T-cell (primary cell): ENCODE results near the gene PNPLA8. TPM values are rescaled to one million over a fixed set of nuclear protein-coding genes. Genes with fewer than 3 reads are reported as not detected.

Experiments used
- ATAC-seq, 4 experiments: fragments of 200-7000 bp in 3 of 4; fragments of 150-1000 bp in 1 of 4; cut with Tn5 transposase; replicated peaks in 1 of 4; 1 replicate in 3 of 4; 2 replicates in 1 of 4; pipeline ENCODE4 v1.10.0; 2021; ENCODE audit warnings: moderate library complexity in 3 of 4, mild to moderate bottlenecking in 2 of 4, moderate number of reproducible peaks in 1 of 4
- CTCF ChIA-PET, 2 donors: fragments of 300-600 bp; sonication (Branson Sonifier 250); formaldehyde crosslinking; loops; one replicate each; lab custom pipeline; 2022; ENCODE audit warnings: antibody characterized with exemption in 2 of 2; lab: Charles Lee
- POLR2A ChIA-PET, 2 donors: fragments of 300-600 bp; sonication (Branson Sonifier 250); formaldehyde crosslinking; loops; one replicate each; lab custom pipeline; 2022; ENCODE audit warnings: antibody characterized with exemption in 2 of 2; lab: Charles Lee
- DNase-seq, 35 experiments: peaks; one replicate each; pipeline versions ENCODE4 v3.0.0 to v3.0.0-alpha.2; 2013 to 2023
- H3K27ac ChIP-seq: one replicate; pipeline ENCODE4 v1.5.1; 2013; ENCODE audit warnings: low read length
- H3K27me3 ChIP-seq, 2 experiments: replicated peaks in 1 of 2; 1 replicate in 1 of 2; 2 replicates in 1 of 2; pipeline versions ENCODE4 v1.6.1 to v1.7.0; 2013; ENCODE audit warnings: low read length in 1 of 2, mixed read lengths in 1 of 2; ENCODE audit not compliant: control insufficient read depth in 2 of 2, insufficient read depth in 2 of 2; ENCODE audit errors: extremely low read depth in 1 of 2
- H3K36me3 ChIP-seq, 2 donors: 1 replicate in 1 of 2; 2 replicates in 1 of 2; pipeline versions ENCODE4 v1.6.1 to v1.7.0; 2013; ENCODE audit warnings: low read length in 1 of 2; ENCODE audit not compliant: control insufficient read depth in 2 of 2, insufficient read depth in 1 of 2; ENCODE audit errors: extremely low read depth in 1 of 2
- H3K4me1 ChIP-seq, 2 experiments: 1 replicate in 1 of 2; 2 replicates in 1 of 2; pipeline versions ENCODE4 v1.6.1 to v1.7.0; 2013; ENCODE audit warnings: low read length in 2 of 2, mixed read lengths in 1 of 2; ENCODE audit not compliant: insufficient read depth in 2 of 2, control insufficient read depth in 1 of 2; ENCODE audit errors: extremely low read depth in 1 of 2
- H3K4me3 ChIP-seq, 2 donors: 1 replicate in 1 of 2; 2 replicates in 1 of 2; pipeline versions ENCODE4 v1.5.1 to v1.7.0; 2013; ENCODE audit warnings: mild to moderate bottlenecking in 2 of 2, low read length in 1 of 2, moderate library complexity in 1 of 2; ENCODE audit not compliant: control insufficient read depth in 1 of 2; ENCODE audit errors: extremely low read depth in 1 of 2
- H3K9me3 ChIP-seq: 2 replicates; pipeline ENCODE4 v1.7.0; 2013
- H3K27ac Mint-ChIP-seq, 2 donors: one replicate each; pipeline ENCODE4 v1.8.0; 2020 to 2021; ENCODE audit warnings: mild to moderate bottlenecking in 2 of 2, mixed read lengths in 2 of 2
- H3K27me3 Mint-ChIP-seq, 2 donors: one replicate each; pipeline ENCODE4 v1.8.0; 2021 to 2022; ENCODE audit warnings: mixed read lengths in 2 of 2
- H3K36me3 Mint-ChIP-seq: one replicate; pipeline ENCODE4 v1.8.0; 2021; ENCODE audit warnings: mixed read lengths
- H3K4me1 Mint-ChIP-seq, 3 donors: one replicate each; pipeline ENCODE4 v1.8.0; 2020 to 2022; ENCODE audit warnings: mixed read lengths in 3 of 3, mild to moderate bottlenecking in 1 of 3
- H3K4me3 Mint-ChIP-seq, 3 donors: one replicate each; pipeline ENCODE4 v1.8.0; 2020 to 2022; ENCODE audit warnings: mild to moderate bottlenecking in 3 of 3, mixed read lengths in 3 of 3, moderate library complexity in 3 of 3
- H3K9me3 Mint-ChIP-seq, 3 donors: one replicate each; pipeline ENCODE4 v1.8.0; 2020 to 2022; ENCODE audit warnings: mixed read lengths in 3 of 3
- WGBS: methylation state at CpG from one replicate; pipeline ENCODE4 v1.1.5; 2013; ENCODE audit warnings: missing lambda C conversion rate; ENCODE audit not compliant: insufficient coverage; 5-methylcytosine and 5-hydroxymethylcytosine counted together
- total RNA-seq, 35 experiments: library from RNA in 6 of 35; stranded (reverse) in 6 of 35; fragments of 120-200 nt in 1 of 35; gene quantifications; one replicate each; pipeline versions ENCODE4 v1.2.1 to v1.2.4 and lab custom pipeline; 2013 to 2026

PNPLA8 gene
- total RNA-seq, 5 donors from 2014 or later (not counting 1 experiment from before 2014, with no cell fraction given) = 17.8 to 55.5 (median 21.8) TPM

GRCh38 chr7:108453320-108453719 lies 72.6 kb downstream of the PNPLA8 start:
- Histone ChIP-seq H3K4me1 (peaks cover 10 to 11% of the 10 kb centered on the region in 2 experiments), H3K9me3 (no peaks in the 10 kb centered on the region), H3K4me3 (no peak overlapping the region), H3K27ac (no peak overlapping the region), H3K36me3 (no peaks in the 10 kb centered on the region), H3K27me3 (peaks cover 22 to 25% of the 10 kb centered on the region in 2 experiments)
- peaks cover 36 to 50% of the 10 kb centered on the region in 2 donors for H3K27me3 Mint-ChIP-seq
- DNase-seq = no peak
- no peaks in the 10 kb centered on the region for H3K9me3 Mint-ChIP-seq
- ATAC-seq = no peak
- 100% methylated on average over 1 of the region's 4 CpGs for WGBS
- no peak overlapping the region for H3K4me3 Mint-ChIP-seq
- H3K27ac Mint-ChIP-seq = no peak overlapping the region
- CTCF ChIA-PET = interaction anchor here (0.6 to 3.8 kb wide), 7 partner anchors 11 to 74 kb away, joined by 3 to 53 read pairs (median 7); no protein-coding TSS in a partner anchor
- peaks cover 22 to 35% (median 22%) of the 10 kb centered on the region in 3 donors for H3K4me1 Mint-ChIP-seq
- POLR2A ChIA-PET = interaction anchor here in 1 of 2 donors (0.7 kb wide), 1 partner anchor 10 kb away, joined by 3 read pairs; no protein-coding TSS in a partner anchor
- H3K36me3 Mint-ChIP-seq = no peaks in the 10 kb centered on the region

GRCh38 chr7:108452707-108453106 lies 73.2 kb downstream of the PNPLA8 start:
- Histone ChIP-seq H3K36me3 (no peaks in the 10 kb centered on the region), H3K27ac (no peak overlapping the region), H3K9me3 (no peaks in the 10 kb centered on the region), H3K27me3 (peaks cover 17 to 25% of the 10 kb centered on the region in 2 experiments), H3K4me1 (peaks cover 10 to 11% of the 10 kb centered on the region in 2 experiments), H3K4me3 (no peak overlapping the region)
- Mint-ChIP-seq H3K27ac (no peak overlapping the region), H3K36me3 (no peaks in the 10 kb centered on the region), H3K9me3 (no peaks in the 10 kb centered on the region), H3K4me1 (peaks cover 18 to 30% (median 22%) of the 10 kb centered on the region in 3 donors), H3K27me3 (peaks cover 30 to 49% of the 10 kb centered on the region in 2 donors), H3K4me3 (no peak overlapping the region)
- ChIA-PET CTCF (interaction anchor here (0.6 to 3.8 kb wide), 13 partner anchors 12 to 1594 kb away, joined by 3 to 53 read pairs (median 4); no protein-coding TSS in a partner anchor), POLR2A (interaction anchor here in 1 of 2 donors (0.7 kb wide), 1 partner anchor 10 kb away, joined by 3 read pairs; no protein-coding TSS in a partner anchor)
- no CpG with 5 or more reads among the region's 2 CpGs for WGBS
- ATAC-seq (peak; percentile 29 to 53 (median 46)), DNase-seq (peak in 6 of 35 experiments; percentile 10 to 59 (median 16))

GRCh38 chr7:108451296-108451848 lies 74.6 kb downstream of the PNPLA8 start:
- Histone ChIP-seq H3K4me1 (peaks cover 4 to 8% of the 10 kb centered on the region in 2 experiments), H3K36me3 (no peaks in the 10 kb centered on the region), H3K4me3 (no peak overlapping the region), H3K27me3 (peaks cover 16 to 17% of the 10 kb centered on the region in 2 experiments), H3K27ac (no peak overlapping the region), H3K9me3 (no peaks in the 10 kb centered on the region)
- DNase-seq (no peak), ATAC-seq (no peak)
- Mint-ChIP-seq H3K36me3 (no peaks in the 10 kb centered on the region), H3K27me3 (peaks cover 19 to 44% of the 10 kb centered on the region in 2 donors), H3K27ac (no peak overlapping the region), H3K4me1 (peaks cover 7 to 19% (median 11%) of the 10 kb centered on the region in 3 donors), H3K4me3 (no peak overlapping the region), H3K9me3 (no peaks in the 10 kb centered on the region)
- ChIA-PET CTCF (interaction anchor here in 1 of 2 donors (1.2 kb wide), 1 partner anchor 47 kb away, joined by 3 read pairs; no protein-coding TSS in a partner anchor), POLR2A (no interaction called here)
- WGBS = no CpG with 5 or more reads among the region's 2 CpGs

GRCh38 chr7:108450160-108450559 lies 75.8 kb downstream of the PNPLA8 start:
- Mint-ChIP-seq H3K9me3 (no peaks in the 10 kb centered on the region), H3K27me3 (peaks cover 19 to 42% of the 10 kb centered on the region in 2 donors), H3K36me3 (no peaks in the 10 kb centered on the region), H3K27ac (no peak overlapping the region), H3K4me3 (no peak overlapping the region), H3K4me1 (peaks cover 7 to 19% (median 11%) of the 10 kb centered on the region in 3 donors)
- no peak for ATAC-seq
- H3K36me3 ChIP-seq = no peaks in the 10 kb centered on the region
- H3K4me3 ChIP-seq = no peak overlapping the region
- no CpG with 5 or more reads among the region's 1 CpG for WGBS
- H3K27ac ChIP-seq = no peak overlapping the region
- ChIA-PET CTCF (interaction anchor here in 1 of 2 donors (0.6 to 1.2 kb wide), 2 partner anchors 47 to 48 kb away, joined by 3 read pairs; no protein-coding TSS in a partner anchor), POLR2A (interaction anchor here in 1 of 2 donors (0.6 to 0.7 kb wide), 3 partner anchors 19 to 1589 kb away, joined by 3 to 7 read pairs (median 4); no protein-coding TSS in a partner anchor)
- H3K4me1 ChIP-seq = peaks cover 0 to 4% of the 10 kb centered on the region in 2 experiments
- no peaks in the 10 kb centered on the region for H3K9me3 ChIP-seq
- peaks cover 7 to 17% of the 10 kb centered on the region in 2 experiments for H3K27me3 ChIP-seq
- DNase-seq = no peak

GRCh38 chr7:108449521-108449920 lies 76.4 kb downstream of the PNPLA8 start:
- no peak overlapping the region for H3K4me3 ChIP-seq
- peaks cover 0 to under 1% of the 10 kb centered on the region in 2 experiments for H3K4me1 ChIP-seq
- H3K27me3 ChIP-seq = peaks cover 1 to 16% of the 10 kb centered on the region in 2 experiments
- Mint-ChIP-seq H3K4me3 (no peak overlapping the region), H3K4me1 (peaks cover 5 to 16% (median 9%) of the 10 kb centered on the region in 3 donors), H3K27me3 (peaks cover 17 to 39% of the 10 kb centered on the region in 2 donors), H3K36me3 (no peaks in the 10 kb centered on the region), H3K27ac (no peak overlapping the region), H3K9me3 (no peaks in the 10 kb centered on the region)
- H3K36me3 ChIP-seq = no peaks in the 10 kb centered on the region
- ATAC-seq (no peak), DNase-seq (no peak)
- ChIA-PET CTCF (interaction anchor here in 1 of 2 donors (0.6 kb wide), 1 partner anchor 48 kb away, joined by 3 read pairs; no protein-coding TSS in a partner anchor), POLR2A (interaction anchor here in 1 of 2 donors (0.7 kb wide), 1 partner anchor 123 kb away, joined by 3 read pairs; no protein-coding TSS in a partner anchor)
- H3K9me3 ChIP-seq = no peaks in the 10 kb centered on the region
- H3K27ac ChIP-seq = no peak overlapping the region
